NK-92 (cell line): ENCODE data around the gene SLC9A9.

Source experiments
- DNase-seq: peaks from one replicate; lab custom pipeline; 2025; ENCODE audit not compliant: unreplicated experiment; lab: John Stamatoyannopoulos, UW

The SLC9A9 gene

GRCh38 chr3:143652118-143652517 lies 196.2 kb downstream of the SLC9A9 start:
- no peak for DNase-seq

GRCh38 chr3:143650827-143651226 lies 197.4 kb downstream of the SLC9A9 start:
- DNase-seq = no peak

GRCh38 chr3:143650120-143650519 lies 198.1 kb downstream of the SLC9A9 start:
- no peak for DNase-seq

DNA sequence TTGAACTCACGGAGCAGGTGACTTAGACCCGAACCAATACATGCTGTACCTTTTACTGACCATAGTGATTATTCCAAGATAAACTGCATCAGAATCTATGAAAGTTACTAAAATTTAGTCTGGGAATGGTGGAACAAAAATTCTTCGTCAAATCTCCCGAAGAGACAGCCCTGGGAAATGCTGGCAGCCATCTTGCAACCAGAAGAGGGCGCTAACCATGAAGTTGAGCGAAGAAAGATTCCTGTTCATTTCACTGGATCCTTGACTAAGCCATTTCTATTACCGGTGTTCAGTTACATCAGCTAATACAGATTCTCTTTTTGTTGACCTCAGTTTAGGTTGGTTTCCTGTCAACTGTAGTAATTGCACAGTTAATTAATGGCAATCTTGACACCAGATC lies 199.6 kb downstream of the SLC9A9 start:
- DNase-seq = no peak

GRCh38 chr3:143648218-143648617 lies 200.1 kb downstream of the SLC9A9 start:
- no peak for DNase-seq

DNA sequence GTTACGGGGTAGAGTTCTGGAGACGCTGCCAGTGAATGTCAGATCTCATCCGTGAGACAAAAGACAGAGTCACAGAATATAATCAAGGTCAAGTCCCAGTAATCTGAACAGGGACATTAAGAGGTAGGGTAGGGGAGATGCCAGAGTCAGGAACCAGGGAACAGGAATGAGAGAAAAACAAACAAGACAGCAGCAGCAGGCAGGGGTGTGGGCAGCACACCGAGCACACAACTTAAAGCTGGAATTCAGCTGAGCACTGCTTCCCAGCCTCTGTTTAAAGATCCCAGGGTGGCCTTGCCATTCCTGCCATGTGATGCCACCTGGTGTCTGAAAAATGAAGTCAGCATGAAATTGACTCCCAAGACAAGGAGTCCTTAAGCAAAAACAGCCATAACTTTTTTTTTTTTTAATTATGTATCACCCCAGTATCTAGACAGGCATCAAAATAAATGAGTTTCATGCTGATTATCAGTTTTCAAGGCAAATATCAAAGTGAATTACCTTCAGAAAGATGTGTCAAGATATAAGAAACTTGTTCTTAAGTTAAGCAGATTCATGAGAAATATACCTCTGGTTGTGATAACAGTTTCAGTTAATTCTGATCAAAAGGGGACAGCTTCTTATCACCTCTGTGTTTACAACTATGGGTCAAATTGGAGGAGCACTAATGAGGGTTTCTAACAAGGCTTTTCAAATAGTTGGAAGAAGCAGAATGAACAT lies 203.7 kb downstream of the SLC9A9 start:
- DNase-seq = no peak

- DNase-seq = no peak
Observed at GRCh38 chr3:143643905-143644304, 204.4 kb downstream of the SLC9A9 start.

GRCh38 chr3:143640774-143641173 lies 207.5 kb downstream of the SLC9A9 start:
- DNase-seq = no peak

- DNase-seq = no peak
Observed at GRCh38 chr3:143637133-143637532, 211.1 kb downstream of the SLC9A9 start.

- no peak for DNase-seq
Observed at GRCh38 chr3:143634991-143635390, 213.3 kb downstream of the SLC9A9 start.

- DNase-seq = no peak
Observed at GRCh38 chr3:143634427-143634826, 213.8 kb downstream of the SLC9A9 start.

GRCh38 chr3:143633816-143634215 lies 214.5 kb downstream of the SLC9A9 start:
- DNase-seq = no peak

GRCh38 chr3:143629726-143630125 lies 218.5 kb downstream of the SLC9A9 start:
- DNase-seq = no peak

DNA sequence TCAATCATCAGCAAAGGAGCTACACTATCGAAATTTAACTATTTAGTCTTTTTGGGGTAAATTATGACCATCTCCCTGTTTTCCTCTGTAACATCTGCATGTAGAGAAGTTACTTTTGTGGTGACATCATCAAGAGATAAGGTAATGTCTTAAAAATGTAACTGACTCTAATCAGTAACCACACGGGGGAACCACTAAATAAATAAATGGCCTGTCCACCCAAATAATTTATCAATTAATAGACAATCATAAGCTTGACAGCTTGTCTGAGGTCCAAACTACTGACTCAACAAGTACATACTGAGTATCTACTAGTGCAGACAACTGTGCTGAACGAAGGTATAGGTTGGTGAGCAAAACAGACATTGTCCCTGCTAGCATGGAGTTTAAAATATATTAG lies 219.3 kb downstream of the SLC9A9 start:
- DNase-seq = no peak

DNA sequence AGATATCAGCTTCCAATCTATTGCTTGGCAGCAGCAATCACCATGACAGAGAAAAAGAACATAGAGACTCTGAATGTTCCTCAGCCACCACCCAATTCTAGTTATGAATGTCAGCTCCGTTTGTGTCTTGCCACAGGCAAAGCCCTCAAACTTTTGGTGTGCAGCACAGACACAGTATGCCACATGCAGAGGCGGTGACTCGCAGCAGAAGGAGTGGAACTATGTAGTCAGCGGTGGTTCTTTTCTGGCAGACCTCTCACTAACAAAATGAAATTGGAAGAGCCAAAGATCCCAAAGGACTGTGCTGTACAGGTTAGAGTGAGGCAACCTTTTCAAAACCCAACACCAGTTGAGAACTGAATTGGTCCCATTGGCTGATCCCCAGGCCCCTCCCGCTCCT lies 220.9 kb downstream of the SLC9A9 start:
- no peak for DNase-seq

- no peak for DNase-seq
Observed at GRCh38 chr3:143619231-143619630, 229.0 kb downstream of the SLC9A9 start.

DNA sequence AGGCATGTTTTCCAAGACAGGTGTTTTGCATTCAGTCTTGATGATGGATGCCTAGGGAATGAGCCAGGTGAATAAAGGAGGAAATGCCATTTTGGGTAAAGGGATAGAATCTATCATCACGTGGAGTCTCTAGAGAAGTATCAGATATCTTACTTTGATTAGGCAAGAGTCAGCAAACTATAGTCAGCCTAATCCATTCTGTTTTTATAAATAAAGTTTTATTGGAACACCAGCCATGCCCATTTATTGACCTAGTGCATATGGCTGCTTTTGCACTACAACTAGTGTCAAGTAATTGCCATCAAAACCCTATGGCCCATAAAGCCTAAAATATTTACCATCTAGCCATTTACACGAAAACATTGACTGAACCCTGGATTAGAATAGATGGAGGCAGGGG lies 231.2 kb downstream of the SLC9A9 start:
- DNase-seq = no peak

GRCh38 chr3:143613226-143613625 lies 235.0 kb downstream of the SLC9A9 start:
- no peak for DNase-seq

GRCh38 chr3:143612541-143612940 lies 235.7 kb downstream of the SLC9A9 start:
- DNase-seq = no peak

DNA sequence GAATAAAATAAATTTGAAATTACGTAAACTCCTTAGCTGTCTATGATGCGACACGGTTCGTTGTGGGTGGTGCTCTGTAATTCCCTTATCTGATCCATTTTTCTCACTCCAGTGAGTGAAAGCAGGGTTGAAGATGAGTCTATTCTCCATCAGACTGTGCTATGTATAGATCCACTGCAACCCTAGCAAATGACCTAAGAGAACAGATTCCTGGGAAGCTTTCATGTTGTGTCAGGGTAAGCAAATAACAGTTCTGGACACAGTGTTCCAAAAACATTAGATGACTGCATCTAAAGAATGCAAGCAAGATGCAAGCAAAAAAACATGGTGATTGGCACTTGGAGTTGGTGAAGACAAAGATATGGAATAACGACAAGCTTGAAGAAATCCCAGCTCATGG lies 239.3 kb downstream of the SLC9A9 start:
- no peak for DNase-seq

DNA sequence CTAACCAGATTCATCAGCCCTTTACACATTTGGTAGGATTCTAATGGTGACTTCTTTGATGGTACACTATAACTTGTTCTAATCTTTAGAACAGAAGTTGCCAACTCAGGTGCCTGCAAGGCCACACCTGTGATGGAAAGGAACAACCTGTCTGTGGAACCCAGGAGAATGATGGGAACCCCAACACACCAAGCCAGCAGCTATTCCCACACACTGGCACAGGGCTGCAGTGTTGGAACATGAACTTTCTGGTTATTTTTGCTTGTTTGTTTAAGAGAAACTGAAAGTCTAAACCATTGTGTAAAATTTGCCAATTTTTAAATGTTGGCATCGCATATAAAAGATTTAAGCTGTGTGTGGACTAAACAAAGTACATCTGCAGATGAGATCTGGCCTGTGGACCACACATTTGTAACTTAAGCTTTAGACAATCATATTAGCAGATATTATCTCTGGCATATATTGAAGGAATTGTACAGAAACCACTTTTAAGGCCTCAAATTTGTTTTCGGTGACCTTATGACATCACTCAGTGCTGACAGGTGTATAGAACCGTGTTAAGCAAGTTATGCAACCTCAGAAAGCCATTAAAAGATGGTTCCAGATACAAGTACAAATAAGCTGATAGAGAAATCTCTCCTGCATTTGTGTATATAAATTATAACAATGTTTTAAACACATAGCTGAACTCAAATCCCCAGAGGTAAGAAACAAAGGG lies 242.9 kb downstream of the SLC9A9 start:
- no peak for DNase-seq

DNA sequence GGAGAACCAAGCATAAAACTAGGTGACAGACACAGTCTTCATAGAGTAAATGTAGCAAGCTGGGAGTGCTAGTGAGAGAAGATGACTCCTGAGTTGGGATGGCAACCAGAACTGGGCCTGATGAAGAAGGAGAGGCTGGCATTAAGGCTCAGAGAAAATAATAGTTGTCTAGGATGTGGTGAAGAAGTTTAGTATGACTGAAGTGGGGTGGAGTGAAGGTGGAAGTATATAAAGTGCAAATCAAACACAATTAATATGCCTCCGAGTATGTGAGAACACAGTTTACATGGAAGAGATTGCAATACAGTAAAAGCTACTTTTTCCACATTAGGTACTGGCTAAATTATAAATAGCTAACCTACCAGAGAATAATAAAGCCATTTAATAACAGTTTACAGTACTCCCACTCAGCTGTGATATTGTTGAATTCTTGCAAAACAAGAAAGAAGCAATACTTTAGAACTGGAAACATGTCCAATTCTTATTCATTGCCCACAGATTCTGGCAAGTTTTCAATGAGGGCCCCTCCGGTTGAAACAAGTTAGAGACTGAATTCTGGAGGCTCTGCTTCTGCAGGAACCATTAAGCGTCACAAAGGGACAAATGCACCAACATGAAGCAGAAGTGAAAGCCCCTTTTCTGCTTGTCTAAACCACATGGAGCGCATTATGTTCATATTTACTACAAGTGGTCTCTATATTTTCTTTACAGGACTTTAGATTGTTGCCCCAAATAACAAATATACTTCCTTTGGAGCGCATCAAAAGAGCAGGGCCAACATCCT lies 243.7 kb downstream of the SLC9A9 start:
- no peak for DNase-seq
